ENCODE measurements around the gene LARGE1.

The LARGE1 gene

GRCh38 chr22:33772745-33773144 lies 147.5 kb downstream of the LARGE1 start:
- TF ChIP-seq CTCF (IDR thresholded peaks at IDR 0.05; ENCODE audit: borderline replicate concordance, control extremely low read depth, extremely low read depth, insufficient read depth, missing control alignments): no peak
- DNase-seq (ENCODE audit: low spot score): no peak
- in situ Hi-C loops (cut with MboI; ENCODE audit: low sequenced_read_pairs, unreplicated experiment): no loop called here

GRCh38 chr22:33771136-33771535 lies 149.1 kb downstream of the LARGE1 start:
- no peak for TF ChIP-seq CTCF (IDR thresholded peaks at IDR 0.05; ENCODE audit: borderline replicate concordance, control extremely low read depth, extremely low read depth, insufficient read depth, missing control alignments)
- DNase-seq (ENCODE audit: low spot score): no peak
- in situ Hi-C loops (cut with MboI; ENCODE audit: low sequenced_read_pairs, unreplicated experiment): no loop called here

- no peak for TF ChIP-seq CTCF (IDR thresholded peaks at IDR 0.05; ENCODE audit: borderline replicate concordance, control extremely low read depth, extremely low read depth, insufficient read depth, missing control alignments)
- in situ Hi-C loops (cut with MboI; ENCODE audit: low sequenced_read_pairs, unreplicated experiment): no loop called here
- no peak for DNase-seq (ENCODE audit: low spot score)
Observed at GRCh38 chr22:33770723-33771122, 149.6 kb downstream of the LARGE1 start.

- no peak for DNase-seq (ENCODE audit: low spot score)
Observed at GRCh38 chr22:33766091-33766490, 154.2 kb downstream of the LARGE1 start.

GRCh38 chr22:33758961-33759360 lies 161.3 kb downstream of the LARGE1 start:
- in situ Hi-C loops (cut with MboI; ENCODE audit: low sequenced_read_pairs, unreplicated experiment): no loop called here
- DNase-seq (ENCODE audit: low spot score): no peak
- no peak for TF ChIP-seq CTCF (IDR thresholded peaks at IDR 0.05; ENCODE audit: borderline replicate concordance, control extremely low read depth, extremely low read depth, insufficient read depth, missing control alignments)

More at GRCh38 chr22:33766091-33766490, 154.2 kb downstream of the LARGE1 start:
- in situ Hi-C loops (cut with MboI; ENCODE audit: low sequenced_read_pairs, unreplicated experiment): no loop called here
- no peak for TF ChIP-seq CTCF (IDR thresholded peaks at IDR 0.05; ENCODE audit: borderline replicate concordance, control extremely low read depth, extremely low read depth, insufficient read depth, missing control alignments)

- TF ChIP-seq CTCF (IDR thresholded peaks at IDR 0.05; ENCODE audit: borderline replicate concordance, control extremely low read depth, extremely low read depth, insufficient read depth, missing control alignments): no peak
- no peak for DNase-seq (ENCODE audit: low spot score)
- in situ Hi-C loops (cut with MboI; ENCODE audit: low sequenced_read_pairs, unreplicated experiment): no loop called here
Observed at GRCh38 chr22:33757802-33758483, 162.3 kb downstream of the LARGE1 start.
